H1 (cell line): ENCODE results near the gene SPRING1. TPM values are rescaled to one million over a fixed set of nuclear protein-coding genes. Genes with fewer than 3 reads are reported as not detected.

ENCODE experiments used
- CTCF ChIA-PET: fragments of 300-600 bp; sonication (Branson Sonifier 250); formaldehyde crosslinking; loops from one replicate; lab custom pipeline; 2021; ENCODE audit not compliant: partially characterized antibody; lab: Charles Lee
- POLR2A ChIA-PET: fragments of 300-600 bp; sonication (Branson Sonifier 250); formaldehyde crosslinking; loops from one replicate; lab custom pipeline; 2021; ENCODE audit warnings: inconsistent platforms; ENCODE audit not compliant: partially characterized antibody; lab: Charles Lee
- DNase-seq, 2 experiments: peaks; one replicate each; pipeline versions ENCODE4 v3.0.0 to v3.0.0-alpha.2; 2010 to 2022; ENCODE audit warnings: low spot score in 2 of 2, low read depth in 1 of 2, mixed read lengths in 1 of 2
- FAIRE-seq: peaks from 2 replicates; lab custom pipeline; 2011; peaks lifted over from hg19 to GRCh38; lab: Jason Lieb, UNC
- H2AFZ ChIP-seq: 2 replicates; pipeline ENCODE4 v1.8.1; 2012; ENCODE audit warnings: low read length, inconsistent platforms
- H2AK5ac ChIP-seq: 2 replicates; pipeline ENCODE4 v1.6.1; 2013; ENCODE audit warnings: low read depth, low read length
- H2BK120ac ChIP-seq: replicated peaks from 2 replicates; pipeline ENCODE3; 2013; ENCODE audit warnings: low read depth, low read length, inconsistent platforms
- H2BK12ac ChIP-seq: 2 replicates; pipeline ENCODE4 v1.6.1; 2013; ENCODE audit warnings: low read depth, low read length
- H2BK15ac ChIP-seq: 2 replicates; pipeline ENCODE4 v1.6.1; 2013; ENCODE audit warnings: low read length
- H2BK20ac ChIP-seq: 2 replicates; pipeline ENCODE4 v1.6.1; 2013; ENCODE audit warnings: low read length
- H2BK5ac ChIP-seq: 2 replicates; pipeline ENCODE4 v1.6.1; 2013; ENCODE audit warnings: low read depth, low read length
- H3K14ac ChIP-seq: 2 replicates; pipeline ENCODE4 v1.6.1; 2013; ENCODE audit warnings: inconsistent platforms; ENCODE audit not compliant: insufficient read length
- H3K18ac ChIP-seq: 2 replicates; pipeline ENCODE4 v1.6.1; 2013; ENCODE audit warnings: low read length; ENCODE audit errors: extremely low read depth
- H3K23ac ChIP-seq: 2 replicates; pipeline ENCODE4 v1.6.1; 2013; ENCODE audit warnings: inconsistent platforms; ENCODE audit not compliant: insufficient read length
- H3K23me2 ChIP-seq: 2 replicates; pipeline ENCODE4 v1.6.1; 2013; ENCODE audit warnings: low read depth, low read length
- H3K27ac ChIP-seq: 2 replicates; pipeline ENCODE4 v1.6.1; 2011; ENCODE audit warnings: low read depth, low read length, inconsistent platforms
- H3K27me3 ChIP-seq, 4 experiments: replicated peaks in 1 of 4; 1 replicate in 1 of 4; 2 replicates in 3 of 4; pipeline versions ENCODE4 v1.6.1 to v1.8.1; 2011 to 2013; ENCODE audit warnings: low read length in 3 of 4, mild to moderate bottlenecking in 3 of 4, inconsistent platforms in 2 of 4, mixed read lengths in 2 of 4, moderate library complexity in 1 of 4; ENCODE audit not compliant: control insufficient read depth in 3 of 4, insufficient read depth in 3 of 4; ENCODE audit errors: extremely low read depth in 1 of 4
- H3K36me3 ChIP-seq, 4 experiments: 2 replicates each; pipeline versions ENCODE4 v1.6.1 to v1.8.1; 2011 to 2013; ENCODE audit warnings: mild to moderate bottlenecking in 4 of 4, low read length in 3 of 4, moderate library complexity in 2 of 4, control low read depth in 1 of 4, inconsistent platforms in 1 of 4; ENCODE audit not compliant: insufficient read depth in 4 of 4, control insufficient read depth in 2 of 4
- H3K4ac ChIP-seq: replicated peaks from 2 replicates; pipeline ENCODE3; 2013; ENCODE audit warnings: low read length, low read depth, mixed read lengths, inconsistent platforms; ENCODE audit not compliant: insufficient read length
- H3K4me1 ChIP-seq, 4 experiments: replicated peaks in 1 of 4; 1 replicate in 1 of 4; 2 replicates in 3 of 4; pipeline versions ENCODE4 v1.6.1 to v1.8.1; 2011 to 2013; ENCODE audit warnings: low read length in 3 of 4, inconsistent platforms in 2 of 4, mixed read lengths in 1 of 4; ENCODE audit not compliant: insufficient read depth in 4 of 4, control insufficient read depth in 3 of 4
- H3K4me2 ChIP-seq, 2 experiments: 2 replicates each; pipeline versions ENCODE4 v1.6.1 to v1.8.1; 2011 to 2013; ENCODE audit warnings: low read depth in 2 of 2, low read length in 2 of 2, control low read depth in 1 of 2, inconsistent platforms in 1 of 2, mild to moderate bottlenecking in 1 of 2; ENCODE audit not compliant: insufficient read depth in 1 of 2
- H3K4me3 ChIP-seq, 4 experiments: fragments of 200-600, 300-600 bp in 1 of 4; sonication (generic), shearing (Covaris generic), sonication (Bioruptor Twin) in 1 of 4; 2 replicates each; pipeline versions ENCODE4 v1.5.1 to v1.8.1; 2011 to 2016; ENCODE audit warnings: low read length in 4 of 4, low read depth in 3 of 4, control low read depth in 2 of 4, inconsistent platforms in 2 of 4, mild to moderate bottlenecking in 2 of 4, mixed read lengths in 1 of 4, moderate library complexity in 1 of 4; ENCODE audit not compliant: insufficient read depth in 2 of 4; ENCODE audit errors: extremely low read depth in 1 of 4
- H3K56ac ChIP-seq: replicated peaks from 2 replicates; pipeline ENCODE3; 2013; ENCODE audit warnings: low read depth, mild to moderate bottlenecking, mixed read lengths, low read length, inconsistent platforms; ENCODE audit not compliant: insufficient read length
- H3K79me1 ChIP-seq: 2 replicates; pipeline ENCODE4 v1.6.1; 2013; ENCODE audit warnings: low read depth, low read length, control low read depth
- H3K79me2 ChIP-seq, 2 experiments: 2 replicates each; pipeline versions ENCODE4 v1.6.1 to v1.8.1; 2012 to 2013; ENCODE audit warnings: low read length in 2 of 2, mild to moderate bottlenecking in 2 of 2, inconsistent platforms in 1 of 2; ENCODE audit not compliant: insufficient read depth in 2 of 2, control insufficient read depth in 1 of 2
- H3K9ac ChIP-seq, 4 experiments: replicated peaks in 1 of 4; 1 replicate in 1 of 4; 2 replicates in 3 of 4; pipeline versions ENCODE4 v1.6.1 to v1.8.1; 2011 to 2013; ENCODE audit warnings: low read depth in 3 of 4, low read length in 3 of 4, control low read depth in 2 of 4, mild to moderate bottlenecking in 2 of 4, moderate library complexity in 2 of 4, inconsistent platforms in 1 of 4; ENCODE audit errors: extremely low read depth in 1 of 4
- H3K9me3 ChIP-seq, 2 experiments: 2 replicates each; pipeline versions ENCODE4 v1.6.1 to v1.8.1; 2012 to 2013; ENCODE audit warnings: mild to moderate bottlenecking in 2 of 2, moderate library complexity in 2 of 2, control low read depth in 1 of 2, inconsistent platforms in 1 of 2, low read depth in 1 of 2, low read length in 1 of 2, mixed read lengths in 1 of 2; ENCODE audit not compliant: insufficient read depth in 2 of 2
- H4K20me1 ChIP-seq, 2 experiments: replicated peaks in 1 of 2; 2 replicates each; pipeline versions ENCODE3 to v1.8.1; 2011 to 2013; ENCODE audit warnings: inconsistent platforms in 2 of 2, low read length in 2 of 2, mild to moderate bottlenecking in 1 of 2; ENCODE audit not compliant: insufficient read depth in 2 of 2, control insufficient read depth in 1 of 2
- H4K5ac ChIP-seq: 2 replicates; pipeline ENCODE4 v1.6.1; 2013; ENCODE audit warnings: low read length, low read depth, mixed read lengths, inconsistent platforms; ENCODE audit not compliant: insufficient read length
- H4K8ac ChIP-seq: 2 replicates; pipeline ENCODE4 v1.8.0; 2013; ENCODE audit warnings: mild to moderate bottlenecking, moderate library complexity, low read length, inconsistent platforms; ENCODE audit not compliant: insufficient read depth; ENCODE audit errors: extremely low read depth
- H4K91ac ChIP-seq: replicated peaks from 2 replicates; pipeline ENCODE3; 2013; ENCODE audit warnings: low read length, mixed read lengths, inconsistent platforms; ENCODE audit not compliant: insufficient read length
- ASH2L ChIP-seq: fragments of 200-600, 300-600 bp; sonication (generic); IDR thresholded peaks from one replicate; pipeline ENCODE4 v1.7.1; 2017; ENCODE audit warnings: low read length
- BCL11A ChIP-seq, 2 experiments: IDR thresholded peaks; one replicate each; pipeline ENCODE4 v1.6.1; 2011; ENCODE audit warnings: low read depth in 2 of 2, low read length in 2 of 2, mild to moderate bottlenecking in 2 of 2
- CEBPB ChIP-seq: IDR thresholded peaks from 2 replicates; pipeline ENCODE4 v1.6.1; 2012; ENCODE audit warnings: low read depth, low read length
- CTBP2 ChIP-seq: IDR thresholded peaks from 2 replicates; pipeline ENCODE4 v1.7.0; 2011; ENCODE audit warnings: borderline replicate concordance, mild to moderate bottlenecking, moderate library complexity, mixed read lengths, low read length; ENCODE audit not compliant: insufficient read depth, insufficient read length
- POLR2A ChIP-seq, 2 experiments: IDR thresholded peaks; 1 replicate in 1 of 2; 2 replicates in 1 of 2; pipeline ENCODE4 v1.6.1; 2011; ENCODE audit warnings: low read depth in 2 of 2, low read length in 2 of 2, mild to moderate bottlenecking in 2 of 2; ENCODE audit errors: control extremely low read depth in 1 of 2
- SP2 ChIP-seq: IDR thresholded peaks from 2 replicates; pipeline ENCODE4 v1.6.1; 2012; ENCODE audit warnings: mild to moderate bottlenecking, low read length, inconsistent platforms
- SP4 ChIP-seq: IDR thresholded peaks from 2 replicates; pipeline ENCODE4 v1.6.1; 2012; ENCODE audit warnings: low read length, inconsistent platforms
- ZNF274 ChIP-seq: IDR thresholded peaks from 2 replicates; pipeline ENCODE4 v1.7.0; 2012; ENCODE audit warnings: low read length, borderline replicate concordance; ENCODE audit errors: extremely low read depth
- WGBS, 2 experiments: shearing (Covaris generic) in 1 of 2; methylation state at CpG; one replicate each; pipeline versions ENCODE4 v1.1.6 to v1.1.7; 2013 to 2015; ENCODE audit warnings: low lambda C conversion rate in 2 of 2, mixed read lengths in 2 of 2, inconsistent platforms in 1 of 2, low coverage in 1 of 2, missing lambda C conversion rate in 1 of 2; ENCODE audit not compliant: insufficient replicate concordance in 2 of 2, insufficient coverage in 1 of 2, insufficient read length in 1 of 2; ENCODE audit errors: extremely low coverage in 1 of 2, missing lambda C conversion rate in 1 of 2; 5-methylcytosine and 5-hydroxymethylcytosine counted together
- polyA plus RNA-seq, 7 experiments: library from polyadenylated mRNA; depleted of rRNA in 3 of 7; stranded (reverse) in 5 of 7; unstranded in 2 of 7; fragments of >200 nt in 5 of 7; fragments of 200-250 nt in 2 of 7; gene quantifications; 1 replicate in 5 of 7; 2 replicates in 1 of 7; 4 replicates in 1 of 7; pipeline versions ENCODE4 v1.2.1 to v1.2.3, GENCODE V29; 2011 to 2013; ENCODE audit warnings: missing spikeins in 2 of 7, mixed read lengths in 2 of 7
- total RNA-seq: library from RNA; stranded (reverse); fragmentation: NEBNext Ultra II Directional; extraction: Animal tissue kit (Norgen Biotek cat#: 25700); gene quantifications from 2 replicates; pipeline ENCODE4 v1.2.1, GENCODE V29; 2021
- TF ChIP-seq, protein P1 (sequence below): IDR thresholded peaks from 2 replicates; pipeline ENCODE4 v1.6.1; 2011; ENCODE audit warnings: low read length, improper control_type of control experiment
- TF ChIP-seq, protein P2 (sequence below): IDR thresholded peaks from 2 replicates; pipeline ENCODE4 v1.6.1; 2012; ENCODE audit warnings: inconsistent platforms
- TF ChIP-seq, protein P3 (sequence below), 3 experiments: IDR thresholded peaks; 1 replicate in 2 of 3; 2 replicates in 1 of 3; pipeline versions ENCODE4 v1.5.1 to v1.6.1; 2011; ENCODE audit warnings: low read length in 3 of 3, mild to moderate bottlenecking in 3 of 3, inconsistent platforms in 2 of 3, low read depth in 1 of 3, moderate library complexity in 1 of 3; ENCODE audit not compliant: insufficient read depth in 1 of 3; ENCODE audit errors: control extremely low read depth in 1 of 3

Gene SPRING1
- total and polyA plus RNA-seq, 2 of the 8 experiments (the other 6 are each of a cell fraction or from before 2014, with no cell fraction given), result 14.3 to 46.5 TPM

DNA sequence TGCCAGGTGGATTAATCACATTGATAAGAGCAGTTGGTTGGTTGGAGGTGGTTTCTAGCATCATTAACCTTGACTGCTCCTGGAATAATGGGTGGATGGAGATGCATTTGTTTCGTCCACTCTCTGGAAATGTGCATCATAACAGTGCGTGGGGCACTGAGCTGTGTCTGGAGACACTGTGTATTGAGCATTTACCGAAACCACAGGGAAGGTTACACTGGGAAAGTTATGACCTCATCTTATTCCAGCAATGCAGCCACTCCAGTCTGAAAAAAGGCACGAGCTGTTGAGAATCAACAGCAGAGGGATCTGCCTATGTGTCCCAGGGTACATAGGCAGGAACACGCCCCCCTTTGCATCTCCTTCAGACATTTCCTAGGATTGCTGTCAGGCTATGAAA is 27.4 kb upstream of the SPRING1 start:
- no peak overlapping the region for H3K14ac ChIP-seq
- ChIA-PET CTCF (interaction anchor here (0.8 to 2.0 kb wide), 6 partner anchors 11 to 370 kb away, joined by 3 to 8 read pairs (median 3); no protein-coding TSS in a partner anchor), POLR2A (no interaction called here)
- no peaks in the 10 kb centered on the region; a peak in 1 of 7 replicates for H3K4me1 ChIP-seq
- H2AFZ ChIP-seq, result no peak overlapping the region
- H4K5ac ChIP-seq, result no peak overlapping the region
- no peak overlapping the region for H2BK15ac ChIP-seq
- H3K79me1 ChIP-seq, result peaks cover 3% of the 10 kb centered on the region; the same call in 1 of the 2 replicates
- no peaks in the 10 kb centered on the region for H3K9me3 ChIP-seq
- FAIRE-seq, result no peak
- H3K27me3 ChIP-seq, result no peaks in the 10 kb centered on the region
- H3K36me3 ChIP-seq, result peaks cover 1 to 11% (median 3%) of the 10 kb centered on the region in 4 experiments; a peak in 6 of 8 replicates
- H3K18ac ChIP-seq, result no peak overlapping the region
- H4K91ac ChIP-seq, result no peak overlapping the region
- no peak overlapping the region for H3K4ac ChIP-seq
- H3K4me2 ChIP-seq, result no peak overlapping the region
- H3K56ac ChIP-seq, result no peak overlapping the region
- H3K23ac ChIP-seq, result no peak overlapping the region
- H2AK5ac ChIP-seq, result no peak overlapping the region
- WGBS, 2 experiments, result 84% methylated on average over 5 of the region's 5 CpGs; no CpG with 5 or more reads in 1 of the 2 experiments
- no peak overlapping the region for H2BK20ac ChIP-seq
- H2BK120ac ChIP-seq, result no peak overlapping the region
- H3K27ac ChIP-seq, result no peak overlapping the region
- no peak for DNase-seq
- no peaks in the 10 kb centered on the region; a peak in 1 of 4 replicates for H3K79me2 ChIP-seq
- H2BK5ac ChIP-seq, result no peak overlapping the region
- no peak overlapping the region for H4K8ac ChIP-seq
- no peak overlapping the region; a peak in 1 of 7 replicates for H3K9ac ChIP-seq
- no peak overlapping the region for H3K4me3 ChIP-seq
- H2BK12ac ChIP-seq, result no peak overlapping the region
- H3K23me2 ChIP-seq, result no peaks in the 10 kb centered on the region
- no peaks in the 10 kb centered on the region for H4K20me1 ChIP-seq
- TF ChIP-seq, protein P1, sequence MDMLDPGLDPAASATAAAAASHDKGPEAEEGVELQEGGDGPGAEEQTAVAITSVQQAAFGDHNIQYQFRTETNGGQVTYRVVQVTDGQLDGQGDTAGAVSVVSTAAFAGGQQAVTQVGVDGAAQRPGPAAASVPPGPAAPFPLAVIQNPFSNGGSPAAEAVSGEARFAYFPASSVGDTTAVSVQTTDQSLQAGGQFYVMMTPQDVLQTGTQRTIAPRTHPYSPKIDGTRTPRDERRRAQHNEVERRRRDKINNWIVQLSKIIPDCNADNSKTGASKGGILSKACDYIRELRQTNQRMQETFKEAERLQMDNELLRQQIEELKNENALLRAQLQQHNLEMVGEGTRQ, result no peak
- TF ChIP-seq CEBPB (no peak), ASH2L (no peak), SP4 (no peak), CTBP2 (no peak), SP2 (no peak), ZNF274 (no peak), BCL11A (IDR thresholded peaks at IDR 0.05; ENCODE audit: low read depth in 2 of 2, low read length in 2 of 2) (no peak), POLR2A (IDR thresholded peaks at IDR 0.05; ENCODE audit: control extremely low read depth in 1 of 2, low read depth in 2 of 2, low read length in 2 of 2) (no peak)
- TF ChIP-seq, protein P2, sequence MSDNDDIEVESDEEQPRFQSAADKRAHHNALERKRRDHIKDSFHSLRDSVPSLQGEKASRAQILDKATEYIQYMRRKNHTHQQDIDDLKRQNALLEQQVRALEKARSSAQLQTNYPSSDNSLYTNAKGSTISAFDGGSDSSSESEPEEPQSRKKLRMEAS, result no peak
- TF ChIP-seq, protein P3, sequence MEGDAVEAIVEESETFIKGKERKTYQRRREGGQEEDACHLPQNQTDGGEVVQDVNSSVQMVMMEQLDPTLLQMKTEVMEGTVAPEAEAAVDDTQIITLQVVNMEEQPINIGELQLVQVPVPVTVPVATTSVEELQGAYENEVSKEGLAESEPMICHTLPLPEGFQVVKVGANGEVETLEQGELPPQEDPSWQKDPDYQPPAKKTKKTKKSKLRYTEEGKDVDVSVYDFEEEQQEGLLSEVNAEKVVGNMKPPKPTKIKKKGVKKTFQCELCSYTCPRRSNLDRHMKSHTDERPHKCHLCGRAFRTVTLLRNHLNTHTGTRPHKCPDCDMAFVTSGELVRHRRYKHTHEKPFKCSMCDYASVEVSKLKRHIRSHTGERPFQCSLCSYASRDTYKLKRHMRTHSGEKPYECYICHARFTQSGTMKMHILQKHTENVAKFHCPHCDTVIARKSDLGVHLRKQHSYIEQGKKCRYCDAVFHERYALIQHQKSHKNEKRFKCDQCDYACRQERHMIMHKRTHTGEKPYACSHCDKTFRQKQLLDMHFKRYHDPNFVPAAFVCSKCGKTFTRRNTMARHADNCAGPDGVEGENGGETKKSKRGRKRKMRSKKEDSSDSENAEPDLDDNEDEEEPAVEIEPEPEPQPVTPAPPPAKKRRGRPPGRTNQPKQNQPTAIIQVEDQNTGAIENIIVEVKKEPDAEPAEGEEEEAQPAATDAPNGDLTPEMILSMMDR (IDR thresholded peaks at IDR 0.05; ENCODE audit: control extremely low read depth in 1 of 3, insufficient read depth in 1 of 3, low read depth in 1 of 3, low read length in 3 of 3), result no peak
